PFSK-1 (cell line): ENCODE results near the gene KAZN.

ENCODE experiments used
- FOXP2 ChIP-seq: optimal IDR thresholded peaks from 2 replicates; pipeline ENCODE3; 2011; ENCODE audit warnings: borderline replicate concordance, control low read depth, inconsistent platforms; ENCODE audit not compliant: insufficient read depth; ENCODE audit errors: extremely low read length, extremely low read depth
- POLR2AphosphoS5 ChIP-seq: IDR thresholded peaks from 2 replicates; pipeline ENCODE4 v1.6.1; 2012; ENCODE audit warnings: low read depth, mild to moderate bottlenecking, control low read depth, low read length, moderate library complexity
- REST ChIP-seq, 2 experiments: IDR thresholded peaks; 2 replicates each; pipeline versions ENCODE4 v1.6.1 to v1.8.0; 2011 to 2012; ENCODE audit warnings: low read depth in 2 of 2, low read length in 2 of 2, control low read depth in 1 of 2, inconsistent platforms in 1 of 2, mild to moderate bottlenecking in 1 of 2, moderate library complexity in 1 of 2; ENCODE audit not compliant: insufficient read depth in 1 of 2
- SIN3A ChIP-seq: IDR thresholded peaks from 2 replicates; pipeline ENCODE4 v1.6.1; 2012; ENCODE audit warnings: mild to moderate bottlenecking, low read length, moderate library complexity, borderline replicate concordance; ENCODE audit not compliant: insufficient read depth
- TAF1 ChIP-seq: IDR thresholded peaks from 2 replicates; pipeline ENCODE4 v1.6.1; 2012; ENCODE audit warnings: low read length, control low read depth, borderline replicate concordance; ENCODE audit not compliant: insufficient read depth

KAZN gene

GRCh38 chr1:14759843-14760242 is 161.4 kb downstream of the KAZN start:
- TF ChIP-seq POLR2AphosphoS5: no peak
- no peak for TF ChIP-seq FOXP2
- no peak for TF ChIP-seq REST (IDR thresholded peaks at IDR 0.05; ENCODE audit: insufficient read depth in 1 of 2, low read depth in 2 of 2, low read length in 2 of 2)
- no peak for TF ChIP-seq SIN3A
- TF ChIP-seq TAF1: no peak

- no peak for TF ChIP-seq FOXP2
- no peak for TF ChIP-seq SIN3A
- no peak for TF ChIP-seq TAF1
- TF ChIP-seq REST (IDR thresholded peaks at IDR 0.05; ENCODE audit: insufficient read depth in 1 of 2, low read depth in 2 of 2, low read length in 2 of 2): no peak
- TF ChIP-seq POLR2AphosphoS5: no peak
Measured at GRCh38 chr1:14760780-14761179, 162.3 kb downstream of the KAZN start.

GRCh38 chr1:14761291-14762153 is 163.0 kb downstream of the KAZN start:
- TF ChIP-seq REST (IDR thresholded peaks at IDR 0.05; ENCODE audit: insufficient read depth in 1 of 2, low read depth in 2 of 2, low read length in 2 of 2) (no peak), SIN3A (no peak), FOXP2 (no peak), TAF1 (no peak), POLR2AphosphoS5 (no peak)

- TF ChIP-seq SIN3A: no peak
- no peak for TF ChIP-seq FOXP2
- TF ChIP-seq REST (IDR thresholded peaks at IDR 0.05; ENCODE audit: insufficient read depth in 1 of 2, low read depth in 2 of 2, low read length in 2 of 2): no peak
- no peak for TF ChIP-seq POLR2AphosphoS5
- TF ChIP-seq TAF1: no peak
Measured at GRCh38 chr1:14763977-14764376, 165.5 kb downstream of the KAZN start.

GRCh38 chr1:14765773-14766172 is 167.3 kb downstream of the KAZN start:
- TF ChIP-seq SIN3A (no peak), REST (IDR thresholded peaks at IDR 0.05; ENCODE audit: insufficient read depth in 1 of 2, low read depth in 2 of 2, low read length in 2 of 2) (no peak), POLR2AphosphoS5 (no peak), TAF1 (no peak), FOXP2 (no peak)
